NT2/D1 (cell line): ENCODE measurements around the gene CNOT1.
"Not testable (repeated sequence)": the region's sequence is repeated elsewhere in the genome, so short reads cannot be mapped to it uniquely, and the experiment has no call there.

Source experiments
- SUZ12 ChIP-seq: IDR thresholded peaks from 2 replicates; pipeline ENCODE4 v1.6.1; 2011; ENCODE audit not compliant: insufficient read length, insufficient read depth; ENCODE audit errors: extremely low read depth
- YY1 ChIP-seq: IDR thresholded peaks from 2 replicates; pipeline ENCODE4 v1.6.1; 2011; ENCODE audit not compliant: insufficient read length, insufficient read depth
- ZNF274 ChIP-seq: IDR thresholded peaks from 2 replicates; pipeline ENCODE4 v1.6.1; 2011; ENCODE audit warnings: mild to moderate bottlenecking, low read depth, low read length

DNA sequence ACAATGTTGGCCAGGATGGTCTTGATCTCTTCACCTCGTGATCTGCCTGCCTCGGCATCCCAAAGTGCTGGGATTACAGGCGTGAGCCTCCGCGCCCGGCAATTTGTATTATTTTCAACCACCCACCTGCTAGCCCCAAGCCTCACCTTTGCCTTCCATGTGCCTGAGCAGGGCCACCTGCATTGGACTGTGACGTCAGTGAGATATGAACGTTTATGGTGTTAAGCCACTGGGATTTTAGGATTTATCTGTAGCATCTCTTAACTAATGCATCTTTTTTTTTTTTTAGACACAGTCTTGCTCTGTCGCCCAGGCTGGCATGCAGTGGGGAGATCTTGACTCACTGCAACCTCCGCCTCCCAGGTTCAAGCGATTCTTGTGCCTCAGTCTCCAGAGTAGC lies 30.3 kb upstream of the CNOT1 start:
- TF ChIP-seq SUZ12, YY1, ZNF274: not testable (repeated sequence)
